Measurements from ENCODE around the gene RPP38.
A peak's percentile ranks its signal among the peaks of the same experiment; 100 is the strongest.

Gene RPP38

DNA sequence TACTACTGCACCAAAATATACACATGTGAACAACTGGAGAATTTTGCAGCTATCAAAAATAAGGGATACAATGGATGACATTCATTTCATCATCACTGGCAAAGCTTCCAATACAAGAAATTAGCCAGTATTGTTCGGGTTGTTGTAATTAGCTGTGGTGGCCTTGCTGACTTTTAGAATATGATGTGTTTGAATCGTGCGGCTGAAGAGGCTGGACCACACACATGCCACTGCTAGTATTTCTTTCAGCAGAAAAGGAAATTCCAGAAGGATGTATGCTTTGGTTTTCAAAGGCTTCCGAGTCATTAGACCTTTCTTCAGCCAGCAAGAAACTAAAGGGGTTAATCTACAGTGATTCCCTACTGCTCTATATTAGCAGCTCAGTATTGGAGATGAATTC is 16.6 kb downstream of the RPP38 start:
- DNase-seq, result no peak

DNA sequence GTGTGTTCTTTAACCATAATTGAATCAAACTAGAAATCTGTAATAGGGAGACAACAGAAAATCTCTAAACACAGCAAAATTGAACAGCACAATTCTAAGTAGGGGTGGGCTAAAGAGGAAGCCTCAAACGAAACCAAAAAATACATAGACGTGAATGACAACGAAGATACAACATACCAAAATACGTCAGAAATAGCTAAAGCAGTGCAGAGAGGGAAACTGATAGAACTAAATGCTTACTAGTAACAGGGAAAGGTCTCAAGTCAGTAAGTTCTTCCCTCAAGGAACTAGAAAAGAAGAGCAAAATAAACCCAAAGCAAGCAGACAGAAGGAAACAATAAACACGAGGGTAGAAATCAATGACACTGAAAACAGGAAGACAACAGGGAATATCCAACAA is 19.1 kb downstream of the RPP38 start:
- DNase-seq, result no peak

DNA sequence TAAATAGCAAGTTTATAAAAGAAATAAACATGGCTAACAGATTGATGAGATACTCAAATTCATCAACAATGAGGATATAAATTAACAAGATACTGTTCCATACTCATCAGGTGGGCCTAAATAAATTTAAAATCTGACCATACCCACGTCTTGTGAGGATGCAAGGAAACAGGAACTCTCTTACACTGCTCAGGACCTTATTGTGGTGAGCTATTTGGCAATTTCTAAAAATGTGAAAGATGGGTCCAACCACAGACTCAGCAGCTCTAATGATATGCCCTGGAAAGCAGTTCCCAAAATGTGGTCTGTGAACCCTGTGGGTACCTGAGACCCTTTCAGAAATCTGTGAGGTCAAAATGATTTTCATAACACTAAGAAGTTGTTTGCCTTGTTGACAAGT is 21.5 kb downstream of the RPP38 start:
- no peak for DNase-seq

DNA sequence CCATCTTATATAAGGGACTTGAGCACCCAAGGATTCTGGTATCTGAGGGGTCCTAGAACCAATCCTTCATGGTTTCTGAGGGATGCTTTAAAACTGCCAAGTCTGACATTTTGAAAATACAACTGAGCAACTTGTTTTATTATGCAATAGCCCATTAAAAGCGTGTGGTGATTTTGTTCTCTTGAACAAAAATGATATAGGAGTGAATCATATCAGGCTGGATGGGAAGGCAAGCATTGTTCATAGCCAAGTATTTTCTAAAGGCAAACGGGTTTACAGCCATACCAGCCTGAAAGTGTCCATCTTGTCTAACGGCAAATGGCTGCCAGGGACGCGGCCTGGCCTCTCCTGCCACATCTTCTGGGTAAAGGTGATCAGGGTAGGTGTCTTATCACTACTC is 23.4 kb downstream of the RPP38 start:
- DNase-seq, result no peak

DNA sequence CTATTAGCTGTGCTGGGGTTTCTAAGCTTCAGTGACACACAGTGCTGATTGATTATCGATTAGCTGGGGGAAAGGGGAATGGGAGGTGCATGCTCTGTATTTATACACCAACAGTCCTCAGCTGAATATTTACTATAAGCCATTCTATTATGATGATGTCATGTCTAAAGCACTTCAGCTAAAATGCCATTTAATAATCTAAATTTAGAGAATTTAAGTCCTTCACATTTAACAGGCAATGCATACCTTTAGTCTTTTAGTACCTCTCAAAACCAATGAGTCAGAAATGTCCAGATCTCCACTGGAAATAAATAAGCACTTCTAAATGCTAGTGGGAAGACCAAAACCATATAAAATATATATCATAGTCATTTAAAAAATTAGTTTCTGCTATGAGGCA is 24.6 kb downstream of the RPP38 start:
- no peak for DNase-seq

DNA sequence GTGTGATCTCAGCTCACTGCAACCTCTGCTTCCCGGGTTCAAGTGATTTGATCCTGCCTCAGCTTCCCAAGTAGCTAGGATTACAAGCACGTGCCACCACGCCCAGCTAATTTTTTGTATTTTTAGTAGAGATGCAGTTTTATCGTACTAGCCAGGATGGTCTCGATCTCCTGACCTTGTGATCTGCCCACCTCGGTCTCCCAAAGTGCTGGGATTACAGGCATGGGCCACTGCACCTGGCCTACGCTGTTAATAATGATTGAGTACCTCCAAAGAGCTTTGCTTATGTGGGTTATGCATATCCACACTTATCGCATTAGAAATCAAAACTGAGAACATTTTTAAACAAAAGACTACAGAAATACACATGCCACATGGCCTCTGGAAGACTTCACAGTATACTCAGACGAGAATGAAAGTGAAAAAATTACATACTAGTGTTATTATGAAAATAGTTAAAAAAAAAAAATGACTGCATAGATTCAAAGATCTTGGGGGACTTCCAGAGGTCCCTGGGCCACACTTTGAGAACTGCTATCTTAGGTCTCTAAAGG is 25.4 kb downstream of the RPP38 start:
- DNase-seq, result no peak

DNA sequence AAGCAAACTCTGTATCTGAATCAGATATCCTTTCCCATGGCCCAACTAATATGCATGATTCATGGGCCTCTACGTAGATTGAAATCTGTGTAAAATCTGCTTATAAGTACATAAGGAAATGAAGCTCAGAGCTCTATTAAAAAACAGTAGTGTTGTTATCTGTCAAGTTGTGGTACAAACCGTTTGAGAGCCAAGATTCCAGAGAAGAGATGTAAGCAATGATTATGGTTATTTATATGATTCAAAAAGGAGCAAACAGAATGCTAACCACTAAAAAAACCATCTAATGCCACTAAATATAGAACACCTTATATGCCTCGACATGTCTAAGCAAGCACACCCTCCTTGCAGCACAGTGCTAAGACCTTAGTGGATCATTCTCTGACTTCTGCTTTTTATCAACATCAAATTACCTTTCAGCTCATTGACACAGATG is 26.6 kb downstream of the RPP38 start:
- DNase-seq, result no peak

DNA sequence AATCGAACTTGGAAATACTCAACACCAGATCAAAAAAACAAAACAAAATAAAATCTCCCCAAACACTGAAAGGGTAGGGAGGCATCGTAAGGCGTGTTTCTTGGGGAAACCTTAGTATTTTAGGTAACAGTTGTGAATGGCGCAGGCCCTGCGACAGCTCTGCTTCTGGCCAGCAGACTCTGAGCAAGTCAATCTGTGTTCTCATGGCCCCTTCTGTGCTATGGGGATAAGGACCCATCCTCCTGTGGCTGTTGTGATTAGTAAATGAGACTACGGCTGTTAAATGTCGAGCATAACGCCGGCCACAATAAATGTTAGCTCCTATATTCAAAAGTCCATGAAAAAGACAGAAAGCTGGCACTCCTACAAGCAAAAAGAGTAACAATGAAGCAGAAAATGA is 27.0 kb downstream of the RPP38 start:
- no peak for DNase-seq

DNA sequence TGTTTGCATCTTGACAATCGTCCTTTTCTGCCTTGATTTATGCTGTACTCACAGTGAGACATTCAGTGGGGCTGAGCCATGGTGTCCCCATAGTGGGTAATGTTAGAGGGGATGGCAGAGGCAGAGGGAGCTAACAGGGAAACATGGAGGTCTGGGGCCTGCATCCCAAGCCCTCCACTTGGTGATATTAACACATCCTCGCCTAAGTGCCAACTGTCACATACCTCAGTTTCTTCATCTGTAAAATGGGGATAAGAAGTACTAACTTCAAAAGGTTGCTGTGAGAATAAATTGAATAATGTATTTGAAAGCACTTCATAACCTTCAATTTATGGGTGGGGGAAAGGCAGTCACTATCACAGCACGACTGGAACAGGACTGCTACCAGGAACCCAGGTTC is 27.8 kb downstream of the RPP38 start:
- no peak for DNase-seq

DNA sequence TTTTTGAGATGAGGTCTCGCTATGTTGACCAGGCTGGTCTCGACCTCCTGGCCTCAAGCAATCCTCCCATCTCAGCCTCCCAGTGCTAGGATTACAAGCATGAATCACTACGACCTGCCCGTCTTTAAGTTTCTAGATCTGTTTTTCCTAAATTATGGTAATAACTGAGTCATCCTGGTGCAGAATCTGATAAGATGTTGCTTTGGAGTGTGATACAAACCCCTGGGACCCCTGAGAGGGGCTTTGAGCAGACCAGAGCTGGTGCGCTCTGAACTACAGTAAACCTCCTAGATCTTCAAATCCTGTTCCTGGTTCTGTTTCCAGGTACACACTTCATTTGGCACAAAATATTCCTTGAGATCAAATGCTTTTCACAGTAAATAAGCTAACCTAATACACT is 34.2 kb downstream of the RPP38 start:
- no peak for DNase-seq

DNA sequence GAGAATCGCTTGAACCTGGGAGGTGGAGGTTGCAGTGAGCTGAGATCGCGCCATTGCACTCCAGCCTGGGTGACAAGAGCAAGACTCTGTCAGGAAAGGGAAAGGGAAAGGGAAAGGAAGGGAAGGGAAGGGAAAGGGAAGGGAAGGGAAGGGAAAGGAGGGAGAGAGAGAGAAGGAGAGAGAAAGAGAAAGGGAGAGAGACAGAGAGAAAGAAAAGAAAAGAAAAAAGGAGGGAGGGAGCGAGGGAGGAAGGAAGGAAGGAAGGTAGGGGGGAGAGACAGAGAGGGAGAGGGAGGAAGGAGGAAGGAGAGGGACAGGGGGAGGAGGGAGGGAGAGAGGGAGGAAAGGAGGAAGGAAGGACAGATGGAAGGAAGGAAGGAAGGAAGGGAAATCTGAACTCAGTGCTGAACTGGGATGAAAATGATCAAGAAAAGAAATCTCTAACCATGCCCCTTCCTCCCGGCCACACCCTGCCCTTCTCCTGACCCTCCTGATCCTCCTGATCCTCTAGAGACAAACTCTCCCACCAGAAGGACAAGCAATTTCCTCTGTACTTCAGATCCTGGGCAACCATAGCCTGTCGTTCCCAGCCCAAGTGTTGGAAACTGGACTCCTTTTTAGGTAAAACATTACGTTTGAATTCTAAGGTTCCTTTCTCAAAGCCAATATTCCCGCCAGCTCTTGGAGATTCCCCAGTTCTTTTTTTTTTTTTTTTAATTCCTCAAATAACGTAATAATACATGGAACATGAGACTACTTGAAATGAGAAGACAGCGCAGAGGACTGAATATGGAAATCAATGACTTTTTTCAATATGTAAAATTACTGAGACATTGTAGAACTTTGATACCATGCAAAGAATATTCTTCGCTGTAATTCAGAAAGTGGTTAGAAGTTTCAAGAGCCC is 39.2 kb downstream of the RPP38 start:
- no peak for DNase-seq

DNA sequence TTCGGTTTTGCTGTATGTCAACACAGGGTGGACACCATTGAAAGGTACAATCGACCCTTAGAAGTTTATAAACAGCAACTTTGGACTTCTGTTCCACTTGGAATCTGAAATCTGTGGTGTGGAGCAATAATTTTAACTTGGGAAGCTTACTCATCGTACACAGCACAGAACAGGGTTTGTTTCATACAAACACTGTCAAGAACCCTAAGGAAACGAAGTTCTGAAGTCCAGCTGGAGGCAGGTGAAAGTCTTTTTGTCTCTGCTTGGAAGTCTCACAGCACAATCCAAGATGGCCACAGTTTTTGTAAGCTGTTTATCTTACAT is 39.8 kb downstream of the RPP38 start:
- no peak for DNase-seq

DNA sequence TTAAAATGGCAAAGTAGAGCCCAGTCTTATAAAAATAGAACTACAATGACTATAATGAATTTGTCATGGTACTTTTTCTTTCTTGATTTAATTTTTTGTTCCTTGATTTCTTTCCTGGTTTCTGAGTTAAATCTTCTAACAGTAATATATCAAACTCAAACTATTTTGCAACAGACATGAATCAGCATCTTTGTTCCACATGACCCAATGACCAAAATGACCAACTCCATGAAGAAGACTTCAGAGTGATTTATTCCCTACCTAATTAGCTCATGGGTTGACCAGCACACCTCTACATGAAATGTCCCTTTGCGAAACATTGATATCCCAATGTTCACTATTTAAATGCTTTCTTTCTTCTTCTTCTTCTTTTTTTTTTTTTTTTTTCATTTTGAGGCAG is 40.5 kb downstream of the RPP38 start:
- DNase-seq, result no peak

DNA sequence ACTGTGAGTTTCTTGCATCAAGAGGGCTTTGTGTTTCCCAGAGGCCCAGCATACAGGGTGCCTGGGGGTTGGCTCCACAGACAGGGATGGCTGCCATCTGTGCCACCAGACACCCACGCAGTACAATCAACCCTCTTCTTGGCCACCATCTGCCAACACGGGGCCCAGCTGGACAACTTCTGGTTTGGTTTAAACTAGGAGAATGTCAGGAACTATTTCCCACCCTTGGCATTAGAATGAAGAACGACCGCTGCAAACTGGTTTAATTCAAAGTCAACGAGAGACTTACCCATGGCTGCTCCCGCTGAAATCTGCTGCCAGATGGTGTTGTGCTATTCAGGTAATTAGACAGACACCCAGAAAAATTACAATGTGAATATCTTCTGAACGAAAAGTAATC is 43.5 kb downstream of the RPP38 start:
- no peak for DNase-seq

DNA sequence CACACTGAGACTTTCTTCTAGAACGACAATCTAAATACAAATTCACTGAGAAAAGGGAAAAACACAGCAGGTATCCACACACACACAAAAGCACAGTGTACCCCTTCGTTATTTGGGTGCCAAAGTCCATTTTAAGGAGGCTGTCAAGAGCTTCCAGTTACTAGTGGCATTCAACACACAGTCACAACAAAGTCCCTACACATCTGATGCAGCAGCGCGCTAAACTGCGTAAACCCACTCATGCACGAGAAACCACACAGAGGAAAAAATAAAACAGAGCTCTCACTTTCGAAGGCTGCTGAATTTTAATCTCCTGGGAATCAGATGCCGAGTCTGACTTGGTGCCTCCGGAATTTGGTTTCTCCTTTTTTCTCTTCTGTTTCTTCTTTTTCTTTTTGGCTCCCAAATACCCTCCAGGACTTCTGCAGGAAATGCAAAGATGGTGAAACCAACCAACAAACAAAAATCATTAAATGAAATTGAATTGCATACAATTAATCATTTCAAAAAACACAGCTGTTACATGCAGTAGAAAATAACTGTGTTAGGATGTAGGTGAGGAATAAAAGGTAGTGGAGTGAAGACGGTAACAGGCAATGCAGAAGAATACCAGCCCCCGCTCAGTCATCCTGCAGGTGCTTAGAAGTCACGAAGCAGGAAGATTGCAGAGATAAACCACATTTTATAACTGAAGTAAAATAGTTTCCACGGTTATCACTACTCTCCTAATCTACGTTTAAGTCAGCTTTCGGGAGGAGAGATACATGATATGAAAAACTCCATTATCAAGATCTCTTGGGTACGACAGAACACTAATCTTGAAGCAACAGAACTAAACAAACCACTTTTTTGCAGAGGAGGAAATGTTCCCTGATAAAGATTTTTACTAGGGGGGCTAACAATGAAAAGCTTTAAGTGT is 44.2 kb downstream of the RPP38 start:
- DNase-seq, result peak in 1 of 6 experiments; percentile 14

DNA sequence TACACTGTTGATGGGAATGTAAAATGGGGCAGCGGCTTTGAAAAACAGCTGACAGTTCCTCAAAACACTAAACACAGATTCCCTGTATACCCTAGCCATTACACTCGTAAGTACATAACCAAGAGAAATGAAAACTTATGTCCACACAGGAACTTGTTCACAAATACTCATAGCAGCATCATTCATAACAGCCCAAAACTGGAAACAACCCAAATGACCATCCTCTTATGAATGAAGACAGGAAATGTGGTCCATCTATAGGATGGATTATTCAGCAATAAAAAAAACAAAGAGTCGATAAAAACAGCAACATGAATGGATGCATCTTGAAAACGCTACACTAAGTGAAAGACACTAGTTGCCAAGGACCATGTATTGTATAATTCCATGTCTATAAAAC is 47.6 kb downstream of the RPP38 start:
- DNase-seq, result no peak

DNA sequence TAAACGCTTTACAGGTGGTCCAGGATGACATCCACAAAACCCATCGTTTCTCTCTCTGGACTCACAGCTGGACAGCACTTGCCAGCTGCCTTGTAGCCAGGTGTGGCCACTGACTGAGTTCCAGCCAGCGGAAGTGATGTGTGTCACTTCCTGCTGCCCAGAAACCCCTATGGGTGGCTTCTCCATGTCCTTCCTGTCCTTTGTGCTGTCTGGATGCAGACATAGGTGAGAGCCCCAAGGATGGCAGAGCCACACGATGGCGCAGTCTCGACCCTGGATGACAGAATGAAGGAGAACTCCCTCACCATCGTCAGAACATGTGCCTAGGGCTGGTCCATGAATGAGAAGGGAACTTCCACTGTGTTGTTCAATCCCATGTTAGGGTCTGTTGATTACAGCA is 49.2 kb downstream of the RPP38 start:
- peak in 1 of 6 experiments; percentile 8 for DNase-seq

DNA sequence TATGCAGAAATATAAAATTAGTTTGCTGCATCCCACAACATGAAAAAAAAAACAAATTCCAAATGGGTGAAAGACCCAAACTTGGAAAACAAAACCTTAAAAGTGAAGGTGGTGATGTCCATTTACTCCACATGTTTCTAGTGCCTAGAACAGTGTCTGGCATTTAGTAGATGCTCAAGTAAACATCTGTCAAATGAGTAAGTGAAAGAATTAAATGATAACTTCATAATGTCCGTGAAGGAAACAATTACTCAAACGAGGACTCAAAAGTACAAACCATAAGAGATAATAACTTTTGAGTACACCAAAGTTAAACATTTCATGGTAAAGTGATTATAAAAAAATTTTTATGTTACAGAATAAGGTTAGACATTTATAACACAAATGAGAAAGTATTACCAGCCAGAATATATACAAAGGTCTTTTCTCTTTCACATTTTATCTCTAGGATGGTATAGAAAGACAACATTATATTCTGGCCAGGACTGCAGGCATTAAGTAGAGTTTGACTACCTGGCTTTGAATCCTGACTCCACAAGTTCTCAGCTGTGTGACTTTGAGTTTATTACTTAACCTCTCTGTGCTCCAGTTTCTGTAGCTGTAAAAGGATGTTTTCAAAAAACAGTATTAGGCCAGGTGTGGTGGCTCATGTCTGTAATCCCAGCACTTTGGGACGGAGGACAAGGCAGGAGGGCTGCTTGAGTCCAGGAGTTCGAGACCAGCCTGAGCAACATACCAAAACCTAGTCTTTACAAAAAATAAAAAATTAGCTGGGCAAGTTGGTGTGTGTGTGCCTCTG is 50.6 kb downstream of the RPP38 start:
- no peak for DNase-seq

DNA sequence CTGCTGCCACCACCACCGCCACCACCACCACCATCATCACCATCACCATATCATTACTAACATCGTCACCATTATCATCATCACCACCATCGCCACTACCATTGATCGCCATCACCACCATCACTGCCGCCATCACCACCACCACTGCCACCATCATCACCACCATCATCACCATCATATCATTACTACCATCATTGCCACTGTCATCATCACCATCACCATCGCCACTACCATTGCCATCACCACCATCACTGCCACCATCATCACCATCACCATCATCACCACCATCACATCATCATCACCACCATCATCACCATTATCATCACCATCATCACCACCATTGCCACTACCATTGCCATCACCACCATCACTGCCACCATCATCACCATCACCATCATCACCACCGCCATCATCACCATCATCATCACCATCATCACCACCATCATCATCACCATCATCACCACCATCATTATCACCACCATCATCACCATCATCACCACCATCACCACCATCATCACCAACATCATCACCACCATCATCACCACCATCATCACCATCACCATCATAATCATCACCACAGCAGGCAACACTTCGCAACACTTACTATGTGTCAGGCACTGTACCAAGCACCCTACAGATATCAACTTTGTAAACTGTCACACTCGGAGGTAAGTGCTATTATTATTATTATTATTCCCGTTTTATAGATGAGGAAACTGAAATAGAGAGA is 52.1 kb downstream of the RPP38 start:
- no peak for DNase-seq

DNA sequence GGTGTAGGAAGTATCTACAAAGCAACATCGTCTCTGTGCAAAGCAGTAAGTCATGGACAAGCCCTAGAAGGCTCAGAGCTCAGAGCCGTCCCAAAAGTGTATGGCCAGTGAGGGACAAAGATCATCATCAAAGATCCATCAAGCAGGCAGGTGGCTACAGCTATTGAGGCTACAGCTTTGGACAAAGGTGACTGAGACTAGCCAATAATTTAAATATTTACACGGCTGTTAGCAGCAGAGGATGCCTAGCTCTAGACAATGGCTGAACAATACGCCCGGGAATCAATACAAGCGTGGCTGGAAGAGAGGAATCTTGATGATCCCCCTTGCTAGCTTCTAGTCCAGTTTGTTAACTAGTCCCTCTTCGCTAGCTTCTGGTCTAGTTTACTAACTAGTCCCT is 53.4 kb downstream of the RPP38 start:
- DNase-seq, result no peak

DNA sequence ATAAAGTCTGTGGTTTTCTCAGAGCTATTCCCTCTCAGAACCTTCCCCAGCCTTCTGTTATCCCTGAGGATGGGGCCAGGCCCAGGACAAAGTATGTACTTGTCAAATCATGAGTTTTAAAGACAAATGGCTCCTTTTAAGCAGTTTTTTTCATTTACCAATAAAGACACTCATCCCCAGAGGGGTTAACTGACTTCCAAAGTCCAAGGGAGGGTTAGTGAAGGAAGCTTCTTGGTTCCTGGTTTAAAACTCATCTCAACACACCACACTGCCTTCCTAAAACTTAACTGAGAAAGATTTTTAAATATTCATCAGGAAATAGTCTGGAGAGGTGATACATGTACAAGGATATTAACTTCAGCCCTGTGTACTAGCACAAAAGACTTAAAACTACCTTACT is 55.4 kb downstream of the RPP38 start:
- no peak for DNase-seq
